ENCODE results near the gene ENOX1. TPM values are rescaled to one million over a fixed set of nuclear protein-coding genes. Genes with fewer than 3 reads are reported as not detected.

The ENOX1 gene
- total RNA-seq, 4 donors from 2014 or later = 3.6 to 18.7 (median 5.7) TPM

GRCh38 chr13:43260999-43261398 lies 525.8 kb downstream of the ENOX1 start:
- no peak for DNase-seq
- intact Hi-C loops (cut with DNase I; ENCODE audit: low total_unique reads) = no loop called here
- Histone ChIP-seq H3K9me3 (no peaks in the 10 kb centered on the region), H3K27me3 (no peaks in the 10 kb centered on the region), H3K4me3 (no peak overlapping the region), H3K27ac (no peak overlapping the region), H3K4me1 (no peaks in the 10 kb centered on the region), H3K36me3 (no peaks in the 10 kb centered on the region)
- TF ChIP-seq CTCF (IDR thresholded peaks at IDR 0.05) (no peak), POLR2A (IDR thresholded peaks at IDR 0.05) (no peak)

DNA sequence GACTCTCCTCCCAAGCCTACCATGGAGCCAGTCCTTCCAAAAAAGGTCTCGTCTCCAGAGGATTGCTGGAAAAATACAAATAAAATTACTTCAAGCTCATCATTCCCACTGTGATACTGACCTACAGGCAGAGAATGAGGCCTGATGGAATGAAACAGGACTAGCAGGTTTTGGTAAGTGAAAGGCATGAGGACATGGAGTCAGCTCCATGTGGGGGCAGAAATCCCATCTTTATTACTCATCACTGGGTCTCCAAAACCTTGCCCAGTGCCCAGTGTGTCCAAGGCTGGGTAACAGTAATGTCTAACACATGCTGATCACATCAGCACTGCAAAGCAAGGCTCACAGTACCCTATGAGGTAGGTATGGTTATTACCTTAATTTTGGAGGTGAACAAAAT lies 528.0 kb downstream of the ENOX1 start:
- no peaks in the 10 kb centered on the region for H3K4me1 ChIP-seq
- H3K36me3 ChIP-seq = no peaks in the 10 kb centered on the region
- H3K27ac ChIP-seq = no peak overlapping the region
- no peaks in the 10 kb centered on the region for H3K9me3 ChIP-seq
- DNase-seq = no peak
- intact Hi-C loops (cut with DNase I; ENCODE audit: low total_unique reads) = no loop called here
- no peak overlapping the region for H3K4me3 ChIP-seq
- TF ChIP-seq CTCF (IDR thresholded peaks at IDR 0.05) (no peak), POLR2A (IDR thresholded peaks at IDR 0.05) (no peak)
- H3K27me3 ChIP-seq = no peaks in the 10 kb centered on the region

DNA sequence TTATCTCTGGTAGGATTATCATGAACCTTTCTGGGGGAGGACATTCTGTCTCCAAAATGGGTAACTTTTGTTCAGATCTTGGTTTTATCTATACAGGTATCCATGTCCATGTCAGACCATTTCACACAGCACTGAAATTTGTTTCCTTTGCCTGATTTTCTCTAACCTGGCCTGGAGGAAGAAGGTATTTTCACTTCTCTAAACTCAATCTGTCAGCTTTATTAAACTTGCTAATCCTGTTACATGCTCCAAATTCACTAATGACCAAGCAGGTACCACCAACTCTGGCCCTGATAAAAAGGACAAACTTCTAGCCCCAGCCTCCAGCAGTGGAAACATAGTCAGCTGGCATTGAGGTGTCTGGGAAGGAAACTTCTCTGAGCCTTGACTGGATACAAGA lies 529.0 kb downstream of the ENOX1 start:
- TF ChIP-seq POLR2A (IDR thresholded peaks at IDR 0.05) = no peak
- no peak for TF ChIP-seq CTCF (IDR thresholded peaks at IDR 0.05)
- Histone ChIP-seq H3K4me1 (no peaks in the 10 kb centered on the region), H3K27ac (no peak overlapping the region), H3K36me3 (no peaks in the 10 kb centered on the region), H3K4me3 (no peak overlapping the region), H3K9me3 (no peaks in the 10 kb centered on the region), H3K27me3 (no peaks in the 10 kb centered on the region)
- intact Hi-C loops (cut with DNase I; ENCODE audit: low total_unique reads) = no loop called here
- DNase-seq = no peak

GRCh38 chr13:43251961-43252360 lies 534.8 kb downstream of the ENOX1 start:
- H3K9me3 ChIP-seq = no peaks in the 10 kb centered on the region
- DNase-seq = no peak
- intact Hi-C loops (cut with DNase I; ENCODE audit: low total_unique reads) = no loop called here

GRCh38 chr13:43246382-43246781 lies 540.4 kb downstream of the ENOX1 start:
- H3K9me3 ChIP-seq = no peaks in the 10 kb centered on the region
- DNase-seq = no peak
- H3K36me3 ChIP-seq = no peaks in the 10 kb centered on the region
- H3K4me1 ChIP-seq = no peaks in the 10 kb centered on the region
- intact Hi-C loops (cut with DNase I; ENCODE audit: low total_unique reads) = no loop called here
- H3K27me3 ChIP-seq = no peaks in the 10 kb centered on the region
- H3K27ac ChIP-seq = no peak overlapping the region
- no peak for TF ChIP-seq POLR2A (IDR thresholded peaks at IDR 0.05)
- no peak for TF ChIP-seq CTCF (IDR thresholded peaks at IDR 0.05)
- H3K4me3 ChIP-seq = no peak overlapping the region

More at GRCh38 chr13:43251961-43252360, 534.8 kb downstream of the ENOX1 start:
- H3K27me3 ChIP-seq = no peaks in the 10 kb centered on the region
- H3K4me1 ChIP-seq = no peaks in the 10 kb centered on the region
- H3K4me3 ChIP-seq = no peak overlapping the region
- no peak overlapping the region for H3K27ac ChIP-seq
- H3K36me3 ChIP-seq = no peaks in the 10 kb centered on the region
- no peak for TF ChIP-seq CTCF (IDR thresholded peaks at IDR 0.05)
- no peak for TF ChIP-seq POLR2A (IDR thresholded peaks at IDR 0.05)
